MM.1S (cell line): Measurements from ENCODE around the gene NEURL4.
A peak's percentile ranks its signal among the peaks of the same experiment; 100 is the strongest.

ENCODE experiments used
- DNase-seq: peaks from one replicate; pipeline ENCODE4 v3.0.0-alpha.2; 2015
- H2AFZ ChIP-seq: fragments of 300-600 bp; sonication (generic); 2 replicates; pipeline ENCODE4 v1.6.0; 2016; ENCODE audit warnings: antibody characterized with exemption, low read length
- H3F3A ChIP-seq: fragments of 300-600 bp; sonication (generic); 2 replicates; pipeline ENCODE4 v1.6.1; 2016; ENCODE audit warnings: mild to moderate bottlenecking, antibody characterized with exemption, low read length, moderate library complexity, mixed read lengths; ENCODE audit not compliant: insufficient read depth
- H3K27ac ChIP-seq: fragments of 300-600 bp; sonication (generic); 2 replicates; pipeline ENCODE4 v1.5.1; 2016; ENCODE audit warnings: mild to moderate bottlenecking, low read length
- H3K27me3 ChIP-seq: fragments of 300-600 bp; sonication (generic); replicated peaks from 2 replicates; pipeline ENCODE4 v1.6.0; 2016; ENCODE audit warnings: low read length; ENCODE audit not compliant: insufficient read depth
- H3K36me3 ChIP-seq: fragments of 300-600 bp; sonication (generic); replicated peaks from 2 replicates; pipeline ENCODE4 v1.6.1; 2016; ENCODE audit warnings: mild to moderate bottlenecking, low read length, mixed read lengths; ENCODE audit not compliant: insufficient read depth
- H3K4me1 ChIP-seq: fragments of 300-600 bp; sonication (generic); 2 replicates; pipeline ENCODE4 v1.6.1; 2016; ENCODE audit warnings: low read length, mixed read lengths
- H3K4me2 ChIP-seq: fragments of 300-600 bp; sonication (generic); 2 replicates; pipeline ENCODE4 v1.6.0; 2016; ENCODE audit warnings: low read depth, low read length
- H3K4me3 ChIP-seq: fragments of 300-600 bp; sonication (generic); 2 replicates; pipeline ENCODE4 v1.5.1; 2016; ENCODE audit warnings: low read length, mixed read lengths
- H3K79me2 ChIP-seq: fragments of 300-600 bp; sonication (generic); 2 replicates; pipeline ENCODE4 v1.6.1; 2016; ENCODE audit warnings: mixed run types, low read length, mixed read lengths
- H3K9ac ChIP-seq: fragments of 300-600 bp; sonication (generic); 2 replicates; pipeline ENCODE4 v1.6.1; 2016; ENCODE audit warnings: low read length, mixed read lengths
- H3K9me2 ChIP-seq: fragments of 300-600 bp; sonication (generic); replicated peaks from 2 replicates; pipeline ENCODE4 v1.6.1; 2016; ENCODE audit warnings: mild to moderate bottlenecking, low read length, mixed read lengths; ENCODE audit not compliant: insufficient read depth
- H3K9me3 ChIP-seq: fragments of 300-600 bp; sonication (generic); replicated peaks from 2 replicates; pipeline ENCODE4 v1.6.1; 2016; ENCODE audit warnings: mild to moderate bottlenecking, low read length, mixed read lengths; ENCODE audit not compliant: insufficient read depth
- H4K20me1 ChIP-seq: fragments of 300-600 bp; sonication (generic); 2 replicates; pipeline ENCODE4 v1.6.1; 2016; ENCODE audit warnings: mild to moderate bottlenecking, low read length, moderate library complexity, mixed read lengths; ENCODE audit not compliant: insufficient read depth
- EZH2 ChIP-seq: fragments of 300-600 bp; sonication (generic); optimal IDR thresholded peaks from 2 replicates; pipeline ENCODE3; 2017; ENCODE audit warnings: low read depth, mild to moderate bottlenecking, antibody characterized with exemption, low read length, mixed read lengths
- EZH2phosphoT487 ChIP-seq: fragments of 300-600 bp; sonication (generic); IDR thresholded peaks from 2 replicates; pipeline ENCODE4 v1.6.1; 2018; ENCODE audit warnings: antibody characterized with exemption, low read length
- TF ChIP-seq, protein P1 (sequence below): fragments of 300-600 bp; sonication (generic); IDR thresholded peaks from 2 replicates; pipeline ENCODE4 v1.5.1; 2016; ENCODE audit warnings: antibody characterized with exemption, low read length, mixed read lengths

NEURL4 gene

DNA sequence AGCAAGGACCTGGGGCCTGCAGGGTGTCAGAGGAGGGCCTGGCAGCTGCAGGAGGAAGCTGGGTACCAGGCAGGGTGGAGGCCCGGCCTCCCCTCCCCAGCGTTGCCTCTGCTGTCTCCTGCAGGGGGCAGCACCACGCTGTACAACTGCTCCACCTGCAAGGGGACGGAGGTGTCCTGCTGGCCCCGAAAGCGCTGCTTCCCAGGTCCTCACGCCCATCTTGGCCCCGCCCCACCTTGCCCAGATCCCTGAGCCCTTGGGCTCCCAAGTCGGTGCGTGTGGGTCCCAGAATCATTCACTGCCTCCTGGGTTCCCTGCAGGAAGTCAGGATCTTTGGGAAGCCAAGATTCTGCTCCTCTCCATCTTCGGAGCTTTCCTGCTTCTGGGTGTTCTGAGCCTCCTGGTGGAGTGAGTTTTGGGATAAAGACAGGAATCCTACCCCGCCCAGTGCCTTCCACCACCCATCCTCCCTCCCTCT, 27.0 kb upstream of the NEURL4 start:
- no peaks in the 10 kb centered on the region for H3K9me3 ChIP-seq
- H3K9ac ChIP-seq, result no peak overlapping the region
- H3K36me3 ChIP-seq, result no peaks in the 10 kb centered on the region
- H3K79me2 ChIP-seq, result no peaks in the 10 kb centered on the region
- peak overlapping the region; percentile 31; the same call in 1 of the 2 replicates for H3K4me2 ChIP-seq
- H3K27ac ChIP-seq, result no peak overlapping the region
- no peaks in the 10 kb centered on the region for H4K20me1 ChIP-seq
- peaks cover 7% of the 10 kb centered on the region; the same call in 1 of the 2 replicates for H3K27me3 ChIP-seq
- peak overlapping the region; percentile 57; the same call in 1 of the 2 replicates for H2AFZ ChIP-seq
- no peak for TF ChIP-seq EZH2phosphoT487
- TF ChIP-seq, protein P1, sequence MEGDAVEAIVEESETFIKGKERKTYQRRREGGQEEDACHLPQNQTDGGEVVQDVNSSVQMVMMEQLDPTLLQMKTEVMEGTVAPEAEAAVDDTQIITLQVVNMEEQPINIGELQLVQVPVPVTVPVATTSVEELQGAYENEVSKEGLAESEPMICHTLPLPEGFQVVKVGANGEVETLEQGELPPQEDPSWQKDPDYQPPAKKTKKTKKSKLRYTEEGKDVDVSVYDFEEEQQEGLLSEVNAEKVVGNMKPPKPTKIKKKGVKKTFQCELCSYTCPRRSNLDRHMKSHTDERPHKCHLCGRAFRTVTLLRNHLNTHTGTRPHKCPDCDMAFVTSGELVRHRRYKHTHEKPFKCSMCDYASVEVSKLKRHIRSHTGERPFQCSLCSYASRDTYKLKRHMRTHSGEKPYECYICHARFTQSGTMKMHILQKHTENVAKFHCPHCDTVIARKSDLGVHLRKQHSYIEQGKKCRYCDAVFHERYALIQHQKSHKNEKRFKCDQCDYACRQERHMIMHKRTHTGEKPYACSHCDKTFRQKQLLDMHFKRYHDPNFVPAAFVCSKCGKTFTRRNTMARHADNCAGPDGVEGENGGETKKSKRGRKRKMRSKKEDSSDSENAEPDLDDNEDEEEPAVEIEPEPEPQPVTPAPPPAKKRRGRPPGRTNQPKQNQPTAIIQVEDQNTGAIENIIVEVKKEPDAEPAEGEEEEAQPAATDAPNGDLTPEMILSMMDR, result peak; percentile 92
- no peak for TF ChIP-seq EZH2
- H3K9me2 ChIP-seq, result no peaks in the 10 kb centered on the region
- H3K4me1 ChIP-seq, result peaks cover 2% of the 10 kb centered on the region; the same call in 1 of the 2 replicates
- 0 out of 2 replicates have a peak, but pooled peaks cover 3% of the 10 kb centered on the region for H3F3A ChIP-seq
- DNase-seq, result peak; percentile 78
- no peak overlapping the region for H3K4me3 ChIP-seq

DNA sequence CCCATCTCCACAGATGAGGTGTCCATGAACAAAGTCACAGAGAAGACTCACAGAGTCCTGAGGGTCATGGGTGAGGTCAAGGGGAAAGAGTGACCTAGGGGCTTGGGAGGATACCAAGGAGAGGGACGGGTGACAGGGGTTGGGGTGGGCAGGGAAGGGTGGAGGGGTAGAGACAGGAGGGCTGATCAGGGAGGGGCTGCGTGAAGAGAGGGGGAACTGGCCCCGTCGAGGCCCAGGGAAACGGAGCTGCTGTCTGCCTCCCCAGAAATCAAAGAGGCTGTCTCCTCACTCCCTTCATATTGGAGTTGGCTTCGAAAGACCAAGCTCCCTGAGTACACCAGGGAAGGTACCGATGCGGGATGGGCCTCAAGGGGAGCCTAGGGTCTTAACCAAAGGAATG, 26.4 kb upstream of the NEURL4 start:
- DNase-seq, result no peak
- H3K4me2 ChIP-seq, result no peak overlapping the region
- H3K9me3 ChIP-seq, result no peaks in the 10 kb centered on the region
- peaks cover 5% of the 10 kb centered on the region; the same call in 1 of the 2 replicates for H3K4me1 ChIP-seq
- H2AFZ ChIP-seq, result no peak overlapping the region
- H3K9ac ChIP-seq, result no peak overlapping the region
- H4K20me1 ChIP-seq, result no peaks in the 10 kb centered on the region
- H3K36me3 ChIP-seq, result no peaks in the 10 kb centered on the region
- H3K9me2 ChIP-seq, result no peaks in the 10 kb centered on the region
- no peaks in the 10 kb centered on the region for H3K79me2 ChIP-seq
- 0 out of 2 replicates have a peak, but pooled peaks cover 6% of the 10 kb centered on the region for H3F3A ChIP-seq
- peaks cover 7% of the 10 kb centered on the region; the same call in 1 of the 2 replicates for H3K27me3 ChIP-seq
- H3K4me3 ChIP-seq, result no peak overlapping the region
- no peak overlapping the region for H3K27ac ChIP-seq
- TF ChIP-seq EZH2, result no peak
- TF ChIP-seq, protein P1, result no peak
- TF ChIP-seq EZH2phosphoT487, result no peak

DNA sequence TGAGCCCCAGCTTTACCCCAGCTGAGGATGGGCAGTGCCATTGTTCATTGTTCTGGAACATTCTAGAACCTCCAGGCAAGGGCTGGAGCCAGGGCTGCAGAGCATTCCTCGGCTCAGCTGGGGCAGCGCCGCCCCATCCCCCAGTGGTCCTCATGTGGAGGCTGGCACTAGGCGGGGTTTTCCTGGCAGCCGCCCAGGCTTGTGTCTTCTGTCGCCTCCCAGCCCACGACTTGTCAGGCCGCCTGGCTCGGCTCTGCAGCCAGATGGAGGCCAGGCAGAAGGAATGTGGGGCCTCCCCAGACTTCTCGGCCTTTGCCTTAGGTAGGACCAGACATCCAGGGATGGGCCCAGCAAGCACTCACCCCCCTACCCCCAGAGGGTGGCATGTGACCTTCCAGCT, 25.9 kb upstream of the NEURL4 start, which contains the start of gene TMEM95:
Gene TMEM95, plus strand, starts transcription at position 104 of the 400 bp plus-strand sequence. Its CDS starts 49 bp downstream, at position 153.
- no peak within 1 kb of the TSS for H3K4me3 ChIP-seq
- TF ChIP-seq EZH2phosphoT487 (no peak), EZH2 (no peak)
- TF ChIP-seq, protein P1, result no peak
- no peaks in the 10 kb centered on the region for H3K9me3 ChIP-seq
- H3K36me3 ChIP-seq, result no peaks in the 10 kb centered on the region
- no peak for DNase-seq
- H3K4me2 ChIP-seq, result no peak within 1 kb of the TSS
- peaks cover 5% of the 10 kb centered on the region; the same call in 1 of the 2 replicates for H3K4me1 ChIP-seq
- H3K79me2 ChIP-seq, result no peaks in the 10 kb centered on the region
- no peaks in the 10 kb centered on the region for H3K9me2 ChIP-seq
- no peaks in the 10 kb centered on the region for H4K20me1 ChIP-seq
- H2AFZ ChIP-seq, result no peak within 1 kb of the TSS
- H3K27ac ChIP-seq, result no peak within 1 kb of the TSS
- H3K9ac ChIP-seq, result no peak within 1 kb of the TSS
- H3F3A ChIP-seq, result 0 out of 2 replicates have a peak, but pooled peaks cover 6% of the 10 kb centered on the region
- peaks cover 7% of the 10 kb centered on the region; the same call in 1 of the 2 replicates for H3K27me3 ChIP-seq
